Caco-2 (cell line): ENCODE data around the gene MORN5. TPM values are rescaled to one million over a fixed set of nuclear protein-coding genes. Genes with fewer than 3 reads are reported as not detected.
A peak's percentile ranks its signal among the peaks of the same experiment; 100 is the strongest.

Source experiments
- BruUV-seq: library from RNA; stranded (reverse); fragments of 400-500 nt; replicated peaks from 2 replicates; lab custom pipeline; 2021; lab: Mats Ljungman, UMichigan
- CTCF ChIA-PET: fragments of 300-600 bp; sonication (Branson Sonifier 250); formaldehyde crosslinking; loops from one replicate; lab custom pipeline; 2022; ENCODE audit warnings: antibody characterized with exemption; lab: Charles Lee
- POLR2A ChIA-PET: fragments of 300-600 bp; sonication (Branson Sonifier 250); formaldehyde crosslinking; loops from one replicate; lab custom pipeline; 2022; ENCODE audit warnings: antibody characterized with exemption; lab: Charles Lee
- DNase-seq, 2 experiments: peaks; one replicate each; pipeline versions ENCODE4 v3.0.0 to v3.0.0-alpha.2; 2020 to 2022
- H3K27me3 ChIP-seq: replicated peaks from 2 replicates; pipeline ENCODE4 v1.6.0; 2011; ENCODE audit warnings: low read length; ENCODE audit not compliant: control insufficient read depth, insufficient read depth
- H3K36me3 ChIP-seq: 2 replicates; pipeline ENCODE4 v1.5.1; 2011; ENCODE audit warnings: low read length; ENCODE audit not compliant: control insufficient read depth, insufficient read depth
- H3K4me1 ChIP-seq: fragments of 250-450 bp; sonication (Bioruptor Pico); 2 replicates; pipeline ENCODE4 v1.5.1; 2020; ENCODE audit warnings: mild to moderate bottlenecking
- H3K4me3 ChIP-seq: 2 replicates; pipeline ENCODE4 v1.5.1; 2011; ENCODE audit warnings: low read depth, mild to moderate bottlenecking, control low read depth, low read length
- H3K9me3 ChIP-seq: fragments of 250-450 bp; sonication (Bioruptor Pico); 2 replicates; pipeline ENCODE4 v1.5.1; 2020; ENCODE audit warnings: mild to moderate bottlenecking, moderate library complexity
- H3K27ac Mint-ChIP-seq: one replicate; pipeline ENCODE4 v1.8.0; 2022; ENCODE audit warnings: mixed read lengths; ENCODE audit not compliant: unreplicated experiment
- H3K27me3 Mint-ChIP-seq: one replicate; pipeline ENCODE4 v1.8.0; 2022; ENCODE audit warnings: mixed read lengths; ENCODE audit not compliant: insufficient read depth, unreplicated experiment
- H3K36me3 Mint-ChIP-seq: one replicate; pipeline ENCODE4 v1.8.0; 2022; ENCODE audit warnings: mild to moderate bottlenecking, mixed read lengths; ENCODE audit not compliant: insufficient read depth, unreplicated experiment
- H3K4me1 Mint-ChIP-seq: one replicate; pipeline ENCODE4 v1.8.0; 2022; ENCODE audit warnings: low read depth, mixed read lengths; ENCODE audit not compliant: unreplicated experiment
- H3K4me3 Mint-ChIP-seq: one replicate; pipeline ENCODE4 v1.8.0; 2022; ENCODE audit warnings: mild to moderate bottlenecking, moderate library complexity, mixed read lengths; ENCODE audit not compliant: unreplicated experiment
- H3K9me3 Mint-ChIP-seq: one replicate; pipeline ENCODE4 v1.8.0; 2022; ENCODE audit warnings: mixed read lengths; ENCODE audit not compliant: unreplicated experiment
- intact Hi-C: fragments of 100-400 bp; cut with micrococcal nuclease; formaldehyde crosslinking; loops from one replicate; pipeline ENCODE4 v1.10.0; 2022; ENCODE audit not compliant: unreplicated experiment
- total RNA-seq: library from RNA; stranded (reverse); gene quantifications from 2 replicates; pipeline ENCODE4 v1.2.3, GENCODE V29; 2022
- TF ChIP-seq, protein P1 (sequence below), 2 experiments: fragments of 200-600 bp in 1 of 2; IDR thresholded peaks; 1 replicate in 1 of 2; 2 replicates in 1 of 2; pipeline versions ENCODE4 v1.5.1 to v1.8.0; 2011 to 2022; ENCODE audit warnings: antibody characterized with exemption in 1 of 2, control low read depth in 1 of 2, inconsistent platforms in 1 of 2, low read depth in 1 of 2, low read length in 1 of 2, mild to moderate bottlenecking in 1 of 2, moderate library complexity in 1 of 2; ENCODE audit not compliant: insufficient read depth in 1 of 2, severe bottlenecking in 1 of 2, unreplicated experiment in 1 of 2

Gene MORN5
- total RNA-seq, 1 experiment from 2014 or later, result not detected

DNA sequence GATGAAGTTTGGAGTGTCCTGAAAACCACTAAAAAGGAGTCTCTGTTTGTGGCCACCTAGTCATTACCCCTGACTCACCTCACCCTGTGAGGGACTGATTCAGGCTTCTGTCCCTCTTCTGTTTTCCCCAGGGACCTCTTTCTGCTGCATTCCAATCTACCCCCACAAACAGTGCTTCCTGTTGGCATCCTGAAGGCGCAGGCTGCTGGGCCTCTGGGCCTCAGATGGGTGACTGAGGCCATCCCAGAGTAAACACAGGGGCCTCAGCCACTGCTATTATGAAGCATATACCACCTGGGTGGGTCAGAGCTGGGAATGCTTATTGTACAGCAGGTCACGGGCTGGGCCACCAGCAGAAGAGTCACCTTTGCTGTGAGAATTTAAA is 20.0 kb downstream of the MORN5 start:
- Histone ChIP-seq H3K27me3 (no peaks in the 10 kb centered on the region), H3K4me1 (peaks cover 33% of the 10 kb centered on the region), H3K9me3 (no peaks in the 10 kb centered on the region), H3K36me3 (no peaks in the 10 kb centered on the region), H3K4me3 (no peak overlapping the region)
- TF ChIP-seq, protein P1, sequence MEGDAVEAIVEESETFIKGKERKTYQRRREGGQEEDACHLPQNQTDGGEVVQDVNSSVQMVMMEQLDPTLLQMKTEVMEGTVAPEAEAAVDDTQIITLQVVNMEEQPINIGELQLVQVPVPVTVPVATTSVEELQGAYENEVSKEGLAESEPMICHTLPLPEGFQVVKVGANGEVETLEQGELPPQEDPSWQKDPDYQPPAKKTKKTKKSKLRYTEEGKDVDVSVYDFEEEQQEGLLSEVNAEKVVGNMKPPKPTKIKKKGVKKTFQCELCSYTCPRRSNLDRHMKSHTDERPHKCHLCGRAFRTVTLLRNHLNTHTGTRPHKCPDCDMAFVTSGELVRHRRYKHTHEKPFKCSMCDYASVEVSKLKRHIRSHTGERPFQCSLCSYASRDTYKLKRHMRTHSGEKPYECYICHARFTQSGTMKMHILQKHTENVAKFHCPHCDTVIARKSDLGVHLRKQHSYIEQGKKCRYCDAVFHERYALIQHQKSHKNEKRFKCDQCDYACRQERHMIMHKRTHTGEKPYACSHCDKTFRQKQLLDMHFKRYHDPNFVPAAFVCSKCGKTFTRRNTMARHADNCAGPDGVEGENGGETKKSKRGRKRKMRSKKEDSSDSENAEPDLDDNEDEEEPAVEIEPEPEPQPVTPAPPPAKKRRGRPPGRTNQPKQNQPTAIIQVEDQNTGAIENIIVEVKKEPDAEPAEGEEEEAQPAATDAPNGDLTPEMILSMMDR (IDR thresholded peaks at IDR 0.05; ENCODE audit: insufficient read depth in 1 of 2, low read depth in 1 of 2, low read length in 1 of 2, severe bottlenecking in 1 of 2, unreplicated experiment in 1 of 2), result no peak
- H3K36me3 Mint-ChIP-seq, result no peaks in the 10 kb centered on the region
- DNase-seq, result peak; percentile 54 to 84
- CTCF ChIA-PET, result interaction anchor here (1.0 kb wide), 1 partner anchor 55 kb away, joined by 3 read pairs; no protein-coding TSS in a partner anchor
- H3K27ac Mint-ChIP-seq, result peak overlapping the region; percentile 59
- no peaks in the 10 kb centered on the region for H3K27me3 Mint-ChIP-seq
- H3K4me1 Mint-ChIP-seq, result peaks cover 9% of the 10 kb centered on the region
- no peaks in the 10 kb centered on the region for H3K9me3 Mint-ChIP-seq
- intact Hi-C loops, result loop anchor here (1.0 to 2.0 kb wide), 2 partner anchors 21 to 35 kb away; partner anchors contain the start of genes MORN5 and NDUFA8
- no TSS peak for BruUV-seq
- no peak overlapping the region for H3K4me3 Mint-ChIP-seq
- POLR2A ChIA-PET, result no interaction called here

DNA sequence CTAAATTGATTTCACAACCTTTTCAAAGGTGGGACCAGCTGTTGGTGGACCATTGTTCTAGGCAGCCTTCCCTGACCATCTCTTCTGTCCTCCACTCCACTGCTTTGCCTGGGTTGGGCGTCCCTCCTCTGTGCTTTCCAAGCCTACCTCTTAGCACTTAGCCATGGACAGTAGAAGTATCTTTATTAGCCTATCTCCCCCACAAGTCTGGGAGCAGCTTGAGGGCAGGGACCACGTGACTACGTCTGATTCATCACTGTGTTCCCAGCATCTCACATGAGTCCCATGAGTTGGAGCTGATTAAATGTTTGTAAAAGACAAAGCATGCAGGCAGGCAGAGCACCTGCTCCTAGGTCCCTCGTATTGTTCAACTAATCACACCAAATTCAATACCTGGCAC is 20.9 kb downstream of the MORN5 start:
- Histone ChIP-seq H3K36me3 (no peaks in the 10 kb centered on the region), H3K4me3 (no peak overlapping the region), H3K9me3 (no peaks in the 10 kb centered on the region), H3K27me3 (no peaks in the 10 kb centered on the region), H3K4me1 (peaks cover 33% of the 10 kb centered on the region)
- TF ChIP-seq, protein P1 (IDR thresholded peaks at IDR 0.05; ENCODE audit: insufficient read depth in 1 of 2, low read depth in 1 of 2, low read length in 1 of 2, severe bottlenecking in 1 of 2, unreplicated experiment in 1 of 2), result no peak
- Mint-ChIP-seq H3K27me3 (no peaks in the 10 kb centered on the region), H3K27ac (peak overlapping the region; percentile 60), H3K4me3 (no peak overlapping the region), H3K36me3 (no peaks in the 10 kb centered on the region), H3K4me1 (peaks cover 9% of the 10 kb centered on the region), H3K9me3 (no peaks in the 10 kb centered on the region)
- no peak for DNase-seq
- POLR2A ChIA-PET, result no interaction called here
- BruUV-seq, result no TSS peak
- intact Hi-C loops, result no loop called here
- CTCF ChIA-PET, result interaction anchor here (0.7 kb wide), 2 partner anchors 9 to 893 kb away, joined by 4 to 5 read pairs; no protein-coding TSS in a partner anchor

DNA sequence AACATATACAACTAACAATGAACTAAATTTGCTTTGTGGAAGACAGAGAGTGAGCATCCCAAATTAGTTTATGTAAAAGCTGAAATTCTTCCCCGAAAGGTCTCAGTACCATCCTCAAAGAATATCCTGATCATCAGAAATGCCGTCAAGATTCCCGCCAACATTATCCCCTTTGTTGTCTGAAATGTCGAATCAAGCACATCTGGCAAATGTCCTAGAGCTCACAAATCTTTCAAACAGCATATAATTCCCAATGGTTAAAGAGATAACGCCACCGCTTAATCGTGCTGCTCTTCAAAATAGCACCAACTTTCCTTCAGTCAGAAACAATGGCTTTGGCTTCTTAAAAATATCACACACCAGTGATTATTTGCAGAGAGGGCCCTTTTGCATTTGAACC is 23.8 kb downstream of the MORN5 start:
- Histone ChIP-seq H3K4me3 (no peak overlapping the region), H3K9me3 (no peaks in the 10 kb centered on the region), H3K4me1 (peaks cover 29% of the 10 kb centered on the region), H3K27me3 (no peaks in the 10 kb centered on the region), H3K36me3 (no peaks in the 10 kb centered on the region)
- intact Hi-C loops, result no loop called here
- POLR2A ChIA-PET, result no interaction called here
- BruUV-seq, result no TSS peak
- no peaks in the 10 kb centered on the region for H3K36me3 Mint-ChIP-seq
- peaks cover 9% of the 10 kb centered on the region for H3K4me1 Mint-ChIP-seq
- no peak overlapping the region for H3K27ac Mint-ChIP-seq
- no peaks in the 10 kb centered on the region for H3K9me3 Mint-ChIP-seq
- DNase-seq, result no peak
- no peak overlapping the region for H3K4me3 Mint-ChIP-seq
- no peaks in the 10 kb centered on the region for H3K27me3 Mint-ChIP-seq
- CTCF ChIA-PET, result no interaction called here
- TF ChIP-seq, protein P1 (IDR thresholded peaks at IDR 0.05; ENCODE audit: insufficient read depth in 1 of 2, low read depth in 1 of 2, low read length in 1 of 2, severe bottlenecking in 1 of 2, unreplicated experiment in 1 of 2), result no peak
